ENCODE measurements around the gene UNK. TPM values are rescaled to one million over a fixed set of nuclear protein-coding genes. Genes with fewer than 3 reads are reported as not detected.
A peak's percentile ranks its signal among the peaks of the same experiment; 100 is the strongest.

UNK gene
- total RNA-seq, 4 donors from 2014 or later = 30.2 to 53.4 (median 36.2) TPM

GRCh38 chr17:75755205-75755901 lies 29.3 kb upstream of the UNK start:
- TF ChIP-seq POLR2A (IDR thresholded peaks at IDR 0.05) (no peak), CTCF (IDR thresholded peaks at IDR 0.05) (no peak), EP300 (IDR thresholded peaks at IDR 0.05) (no peak)
- H3K4me3 ChIP-seq = no peak overlapping the region
- peaks cover 0 to 40% (median 10%) of the 10 kb centered on the region in 4 donors for H3K4me1 ChIP-seq
- no peaks in the 10 kb centered on the region for H3K9me3 ChIP-seq
- H3K27me3 ChIP-seq = no peaks in the 10 kb centered on the region
- H3K27ac ChIP-seq = peak overlapping the region in 2 of 4 donors; percentile 11 to 87
- 79 to 86% methylated on average over 10 to 20 of the region's 20 CpGs for WGBS, 2 donors
- H3K36me3 ChIP-seq = peaks cover 0 to 97% (median 10%) of the 10 kb centered on the region in 3 donors
- no peak for DNase-seq (ENCODE audit: low spot score in 2 of 2)

- no peak for DNase-seq (ENCODE audit: low spot score in 2 of 2)
- whole genome bisulfite sequencing, 2 donors = 91 to 96% methylated on average over 2 of the region's 2 CpGs
- H3K36me3 ChIP-seq = peaks cover 0 to 96% (median 10%) of the 10 kb centered on the region in 3 donors
- H3K4me3 ChIP-seq = no peak overlapping the region
- H3K27ac ChIP-seq = peak overlapping the region in 1 of 4 donors; percentile 16
- TF ChIP-seq POLR2A (IDR thresholded peaks at IDR 0.05) (no peak), EP300 (IDR thresholded peaks at IDR 0.05) (no peak), CTCF (IDR thresholded peaks at IDR 0.05) (no peak)
- H3K27me3 ChIP-seq = no peaks in the 10 kb centered on the region
- H3K4me1 ChIP-seq = peaks cover 0 to 34% (median 10%) of the 10 kb centered on the region in 4 donors
- no peaks in the 10 kb centered on the region for H3K9me3 ChIP-seq
Measured at GRCh38 chr17:75755990-75756389, 28.6 kb upstream of the UNK start.

GRCh38 chr17:75756451-75757085 lies 28.0 kb upstream of the UNK start:
- Histone ChIP-seq H3K27me3 (no peaks in the 10 kb centered on the region), H3K36me3 (peaks cover 0 to 95% (median 10%) of the 10 kb centered on the region in 3 donors), H3K27ac (peak overlapping the region in 1 of 4 donors; percentile 16), H3K4me1 (peaks cover 0 to 34% (median 10%) of the 10 kb centered on the region in 4 donors), H3K9me3 (no peaks in the 10 kb centered on the region), H3K4me3 (no peak overlapping the region)
- TF ChIP-seq POLR2A (IDR thresholded peaks at IDR 0.05) (no peak), EP300 (IDR thresholded peaks at IDR 0.05) (no peak), CTCF (IDR thresholded peaks at IDR 0.05) (no peak)
- DNase-seq (ENCODE audit: low spot score in 2 of 2) = no peak
- 85 to 88% methylated on average over 22 to 29 of the region's 29 CpGs for WGBS, 2 donors

- Histone ChIP-seq H3K4me1 (peaks cover 0 to 35% (median 10%) of the 10 kb centered on the region in 4 donors), H3K36me3 (peaks cover 0 to 92% (median 10%) of the 10 kb centered on the region in 3 donors), H3K9me3 (no peaks in the 10 kb centered on the region), H3K27ac (no peak overlapping the region), H3K27me3 (no peaks in the 10 kb centered on the region), H3K4me3 (no peak overlapping the region)
- no peak for DNase-seq (ENCODE audit: low spot score in 2 of 2)
- TF ChIP-seq EP300 (IDR thresholded peaks at IDR 0.05) (no peak), POLR2A (IDR thresholded peaks at IDR 0.05) (no peak), CTCF (IDR thresholded peaks at IDR 0.05) (no peak)
- 87 to 92% methylated on average over 19 to 20 of the region's 21 CpGs for WGBS, 2 donors
Measured at GRCh38 chr17:75757086-75757681, 27.4 kb upstream of the UNK start.

Data from tibial nerve (tissue), 4 donors.